ENCODE measurements around the gene MRPL14.
A peak's percentile ranks its signal among the peaks of the same experiment; 100 is the strongest.

MRPL14 gene

GRCh38 chr6:44084231-44085014, 42.8 kb downstream of the MRPL14 start:
- no peak overlapping the region for H3K4me3 ChIP-seq
- no peak for TF ChIP-seq CTCF (IDR thresholded peaks at IDR 0.05)
- no peak for DNase-seq (ENCODE audit: low spot score)
- no peak overlapping the region for H3K27ac ChIP-seq

GRCh38 chr6:44082872-44083321, 44.4 kb downstream of the MRPL14 start:
- no peak for TF ChIP-seq CTCF (IDR thresholded peaks at IDR 0.05)
- Histone ChIP-seq H3K27ac (no peak overlapping the region), H3K4me3 (no peak overlapping the region)
- no peak for DNase-seq (ENCODE audit: low spot score)

- no peak for DNase-seq (ENCODE audit: low spot score)
- Histone ChIP-seq H3K4me3 (no peak overlapping the region), H3K27ac (no peak overlapping the region)
- TF ChIP-seq CTCF (IDR thresholded peaks at IDR 0.05), result no peak
Observed at GRCh38 chr6:44081753-44082152, 45.5 kb downstream of the MRPL14 start.

- Histone ChIP-seq H3K4me3 (no peak overlapping the region), H3K27ac (no peak overlapping the region)
- no peak for DNase-seq (ENCODE audit: low spot score)
- no peak for TF ChIP-seq CTCF (IDR thresholded peaks at IDR 0.05)
Observed at GRCh38 chr6:44080561-44081521, 46.4 kb downstream of the MRPL14 start.

- Histone ChIP-seq H3K27ac (no peak overlapping the region), H3K4me3 (no peak overlapping the region)
- no peak for DNase-seq (ENCODE audit: low spot score)
- TF ChIP-seq CTCF (IDR thresholded peaks at IDR 0.05), result no peak
Observed at GRCh38 chr6:44079672-44080071, 47.6 kb downstream of the MRPL14 start.

- no peak for DNase-seq (ENCODE audit: low spot score)
- H3K27ac ChIP-seq, result no peak overlapping the region
- peak; percentile 92 for TF ChIP-seq CTCF (IDR thresholded peaks at IDR 0.05)
- no peak overlapping the region for H3K4me3 ChIP-seq
Observed at GRCh38 chr6:44078827-44079671, 48.2 kb downstream of the MRPL14 start.
